LNCAP (cell line): ENCODE data around the gene RPL13.

ENCODE experiments used
- CTCF ChIP-seq: fragments of 450-650 bp; IDR thresholded peaks from 2 replicates; pipeline ENCODE4 v1.5.1; 2017; ENCODE audit warnings: mild to moderate bottlenecking

Gene RPL13

GRCh38 chr16:89607937-89608740 is 47.7 kb downstream of the RPL13 start:
- no peak for TF ChIP-seq CTCF

- TF ChIP-seq CTCF = no peak
Observed at GRCh38 chr16:89610108-89610453, 49.6 kb downstream of the RPL13 start.

GRCh38 chr16:89612415-89613166 is 52.1 kb downstream of the RPL13 start:
- no peak for TF ChIP-seq CTCF

- TF ChIP-seq CTCF = no peak
Observed at GRCh38 chr16:89613231-89613953, 52.9 kb downstream of the RPL13 start, which contains the start of gene DPEP1. TSS of gene DPEP1 (plus strand) at chr16:89613642. CDS start at chr16:89630411, 16,769 bp downstream.

GRCh38 chr16:89613954-89614459 is 53.5 kb downstream of the RPL13 start:
- no peak for TF ChIP-seq CTCF
